ENCODE results near the gene GABRB2.

- TF ChIP-seq, protein P1, sequence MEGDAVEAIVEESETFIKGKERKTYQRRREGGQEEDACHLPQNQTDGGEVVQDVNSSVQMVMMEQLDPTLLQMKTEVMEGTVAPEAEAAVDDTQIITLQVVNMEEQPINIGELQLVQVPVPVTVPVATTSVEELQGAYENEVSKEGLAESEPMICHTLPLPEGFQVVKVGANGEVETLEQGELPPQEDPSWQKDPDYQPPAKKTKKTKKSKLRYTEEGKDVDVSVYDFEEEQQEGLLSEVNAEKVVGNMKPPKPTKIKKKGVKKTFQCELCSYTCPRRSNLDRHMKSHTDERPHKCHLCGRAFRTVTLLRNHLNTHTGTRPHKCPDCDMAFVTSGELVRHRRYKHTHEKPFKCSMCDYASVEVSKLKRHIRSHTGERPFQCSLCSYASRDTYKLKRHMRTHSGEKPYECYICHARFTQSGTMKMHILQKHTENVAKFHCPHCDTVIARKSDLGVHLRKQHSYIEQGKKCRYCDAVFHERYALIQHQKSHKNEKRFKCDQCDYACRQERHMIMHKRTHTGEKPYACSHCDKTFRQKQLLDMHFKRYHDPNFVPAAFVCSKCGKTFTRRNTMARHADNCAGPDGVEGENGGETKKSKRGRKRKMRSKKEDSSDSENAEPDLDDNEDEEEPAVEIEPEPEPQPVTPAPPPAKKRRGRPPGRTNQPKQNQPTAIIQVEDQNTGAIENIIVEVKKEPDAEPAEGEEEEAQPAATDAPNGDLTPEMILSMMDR (IDR thresholded peaks at IDR 0.05; ENCODE audit: low read depth, low read length, missing input control): no peak
- TF ChIP-seq SP1 (IDR thresholded peaks at IDR 0.05) (no peak), HNF4G (IDR thresholded peaks at IDR 0.05) (no peak), HNF4A (conservative IDR thresholded peaks at IDR 0.05) (no peak), EGR1 (IDR thresholded peaks at IDR 0.05; ENCODE audit: low read depth in 2 of 2) (no peak), RAD21 (IDR thresholded peaks at IDR 0.05) (no peak), MAX (IDR thresholded peaks at IDR 0.05) (no peak), RXRA (IDR thresholded peaks at IDR 0.05) (no peak)
- TF ChIP-seq, protein P2, sequence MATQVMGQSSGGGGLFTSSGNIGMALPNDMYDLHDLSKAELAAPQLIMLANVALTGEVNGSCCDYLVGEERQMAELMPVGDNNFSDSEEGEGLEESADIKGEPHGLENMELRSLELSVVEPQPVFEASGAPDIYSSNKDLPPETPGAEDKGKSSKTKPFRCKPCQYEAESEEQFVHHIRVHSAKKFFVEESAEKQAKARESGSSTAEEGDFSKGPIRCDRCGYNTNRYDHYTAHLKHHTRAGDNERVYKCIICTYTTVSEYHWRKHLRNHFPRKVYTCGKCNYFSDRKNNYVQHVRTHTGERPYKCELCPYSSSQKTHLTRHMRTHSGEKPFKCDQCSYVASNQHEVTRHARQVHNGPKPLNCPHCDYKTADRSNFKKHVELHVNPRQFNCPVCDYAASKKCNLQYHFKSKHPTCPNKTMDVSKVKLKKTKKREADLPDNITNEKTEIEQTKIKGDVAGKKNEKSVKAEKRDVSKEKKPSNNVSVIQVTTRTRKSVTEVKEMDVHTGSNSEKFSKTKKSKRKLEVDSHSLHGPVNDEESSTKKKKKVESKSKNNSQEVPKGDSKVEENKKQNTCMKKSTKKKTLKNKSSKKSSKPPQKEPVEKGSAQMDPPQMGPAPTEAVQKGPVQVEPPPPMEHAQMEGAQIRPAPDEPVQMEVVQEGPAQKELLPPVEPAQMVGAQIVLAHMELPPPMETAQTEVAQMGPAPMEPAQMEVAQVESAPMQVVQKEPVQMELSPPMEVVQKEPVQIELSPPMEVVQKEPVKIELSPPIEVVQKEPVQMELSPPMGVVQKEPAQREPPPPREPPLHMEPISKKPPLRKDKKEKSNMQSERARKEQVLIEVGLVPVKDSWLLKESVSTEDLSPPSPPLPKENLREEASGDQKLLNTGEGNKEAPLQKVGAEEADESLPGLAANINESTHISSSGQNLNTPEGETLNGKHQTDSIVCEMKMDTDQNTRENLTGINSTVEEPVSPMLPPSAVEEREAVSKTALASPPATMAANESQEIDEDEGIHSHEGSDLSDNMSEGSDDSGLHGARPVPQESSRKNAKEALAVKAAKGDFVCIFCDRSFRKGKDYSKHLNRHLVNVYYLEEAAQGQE (IDR thresholded peaks at IDR 0.05): no peak
Observed at GRCh38 chr5:161373345-161373707, 173.2 kb downstream of the GABRB2 start.

Measured in liver (tissue), 3 donors.